ACC112 (cell line): ENCODE results near the gene WDR18.

ENCODE experiments used
- H2AFZ ChIP-seq: fragments of 200-600 bp; sonication (generic); one replicate; pipeline ENCODE4 v1.6.0; 2017; ENCODE audit warnings: antibody characterized with exemption, low read length; ENCODE audit not compliant: unreplicated experiment
- H3K27ac ChIP-seq: fragments of 200-600 bp; sonication (generic); 2 replicates; pipeline ENCODE4 v1.5.1; 2014; ENCODE audit warnings: low read depth, mild to moderate bottlenecking, antibody characterized with exemption, low read length, moderate library complexity
- H3K27me3 ChIP-seq: fragments of 200-600 bp; sonication (generic); 2 replicates; pipeline ENCODE4 v1.6.1; 2014; ENCODE audit warnings: mild to moderate bottlenecking, antibody characterized with exemption, low read length, moderate library complexity, mixed read lengths; ENCODE audit not compliant: insufficient read depth
- H3K36me3 ChIP-seq: fragments of 200-600 bp; sonication (generic); 2 replicates; pipeline ENCODE4 v1.6.1; 2016; ENCODE audit warnings: mild to moderate bottlenecking, antibody characterized with exemption, low read length, moderate library complexity, mixed read lengths; ENCODE audit not compliant: insufficient read depth
- H3K4me1 ChIP-seq: fragments of 200-600 bp; sonication (generic); one replicate; pipeline ENCODE4 v1.6.1; 2016; ENCODE audit warnings: low read length, mixed read lengths; ENCODE audit not compliant: insufficient read depth, unreplicated experiment, control insufficient read depth
- H3K4me3 ChIP-seq: fragments of 200-600 bp; sonication (generic); 2 replicates; pipeline ENCODE4 v1.5.1; 2014; ENCODE audit warnings: mild to moderate bottlenecking, low read depth, low read length
- H3K79me2 ChIP-seq: fragments of 200-600 bp; sonication (generic); one replicate; pipeline ENCODE4 v1.6.0; 2016; ENCODE audit warnings: low read length; ENCODE audit not compliant: control insufficient read depth, unreplicated experiment, insufficient read depth

The WDR18 gene

GRCh38 chr19:958967-959855 is 24.9 kb upstream of the WDR18 start:
- no peak overlapping the region for H3K27ac ChIP-seq
- no peaks in the 10 kb centered on the region for H3K4me1 ChIP-seq
- no peaks in the 10 kb centered on the region for H3K79me2 ChIP-seq
- no peaks in the 10 kb centered on the region for H3K36me3 ChIP-seq
- no peak overlapping the region for H2AFZ ChIP-seq
- H3K27me3 ChIP-seq, result no peaks in the 10 kb centered on the region
- H3K4me3 ChIP-seq, result no peak overlapping the region

GRCh38 chr19:960020-960419 is 24.1 kb upstream of the WDR18 start:
- H3K4me1 ChIP-seq, result no peaks in the 10 kb centered on the region
- H3K36me3 ChIP-seq, result peaks cover 3% of the 10 kb centered on the region; the same call in 1 of the 2 replicates
- H3K27me3 ChIP-seq, result no peaks in the 10 kb centered on the region
- no peak overlapping the region for H2AFZ ChIP-seq
- H3K79me2 ChIP-seq, result no peaks in the 10 kb centered on the region
- no peak overlapping the region for H3K4me3 ChIP-seq
- H3K27ac ChIP-seq, result no peak overlapping the region

- no peak overlapping the region for H2AFZ ChIP-seq
- no peaks in the 10 kb centered on the region for H3K27me3 ChIP-seq
- no peak overlapping the region for H3K4me3 ChIP-seq
- H3K27ac ChIP-seq, result no peak overlapping the region
- H3K79me2 ChIP-seq, result no peaks in the 10 kb centered on the region
- H3K36me3 ChIP-seq, result peaks cover 8% of the 10 kb centered on the region; the same call in 1 of the 2 replicates
- H3K4me1 ChIP-seq, result no peaks in the 10 kb centered on the region
Observed at GRCh38 chr19:960601-960938, 23.6 kb upstream of the WDR18 start.

- H2AFZ ChIP-seq, result no peak overlapping the region
- peaks cover 12% of the 10 kb centered on the region for H3K36me3 ChIP-seq
- H3K4me1 ChIP-seq, result no peaks in the 10 kb centered on the region
- no peaks in the 10 kb centered on the region for H3K27me3 ChIP-seq
- no peaks in the 10 kb centered on the region for H3K79me2 ChIP-seq
- H3K4me3 ChIP-seq, result no peak overlapping the region
- no peak overlapping the region for H3K27ac ChIP-seq
Observed at GRCh38 chr19:961866-962620, 22.1 kb upstream of the WDR18 start.

- peaks cover 12% of the 10 kb centered on the region for H3K36me3 ChIP-seq
- no peaks in the 10 kb centered on the region for H3K27me3 ChIP-seq
- H3K27ac ChIP-seq, result no peak overlapping the region
- H3K4me3 ChIP-seq, result no peak overlapping the region
- H2AFZ ChIP-seq, result no peak overlapping the region
- H3K4me1 ChIP-seq, result no peaks in the 10 kb centered on the region
- no peaks in the 10 kb centered on the region for H3K79me2 ChIP-seq
Observed at GRCh38 chr19:962683-963400, 21.3 kb upstream of the WDR18 start.

GRCh38 chr19:963486-963951 is 20.6 kb upstream of the WDR18 start:
- Histone ChIP-seq H3K27me3 (no peaks in the 10 kb centered on the region), H3K27ac (no peak overlapping the region), H2AFZ (no peak overlapping the region), H3K4me1 (no peaks in the 10 kb centered on the region), H3K36me3 (peaks cover 15% of the 10 kb centered on the region), H3K79me2 (no peaks in the 10 kb centered on the region), H3K4me3 (no peak overlapping the region)

- peaks cover 17% of the 10 kb centered on the region for H3K36me3 ChIP-seq
- H3K4me3 ChIP-seq, result no peak overlapping the region
- no peaks in the 10 kb centered on the region for H3K4me1 ChIP-seq
- H3K27ac ChIP-seq, result no peak overlapping the region
- no peaks in the 10 kb centered on the region for H3K27me3 ChIP-seq
- H3K79me2 ChIP-seq, result no peaks in the 10 kb centered on the region
- no peak overlapping the region for H2AFZ ChIP-seq
Observed at GRCh38 chr19:964116-964520, 20.0 kb upstream of the WDR18 start.

- H3K4me3 ChIP-seq, result no peak overlapping the region
- H3K27me3 ChIP-seq, result no peaks in the 10 kb centered on the region
- H3K36me3 ChIP-seq, result peaks cover 17% of the 10 kb centered on the region
- H2AFZ ChIP-seq, result no peak overlapping the region
- no peak overlapping the region for H3K27ac ChIP-seq
- H3K4me1 ChIP-seq, result no peaks in the 10 kb centered on the region
- no peaks in the 10 kb centered on the region for H3K79me2 ChIP-seq
Observed at GRCh38 chr19:964761-965694, 19.1 kb upstream of the WDR18 start.

- Histone ChIP-seq H3K79me2 (no peaks in the 10 kb centered on the region), H3K36me3 (peaks cover 25% of the 10 kb centered on the region), H3K27me3 (no peaks in the 10 kb centered on the region), H3K4me3 (no peak overlapping the region), H3K4me1 (no peaks in the 10 kb centered on the region), H3K27ac (no peak overlapping the region), H2AFZ (no peak overlapping the region)
Observed at GRCh38 chr19:966485-967088, 17.6 kb upstream of the WDR18 start.
